SH-SY5Y (cell line): ENCODE results near the gene MIOX.

Experiments used
- GATA2 ChIP-seq: IDR thresholded peaks from 2 replicates; pipeline ENCODE4 v1.6.1; 2011; ENCODE audit warnings: mild to moderate bottlenecking, low read depth, low read length
- GATA3 ChIP-seq: IDR thresholded peaks from 2 replicates; pipeline ENCODE4 v1.6.1; 2011; ENCODE audit warnings: low read depth, mild to moderate bottlenecking, low read length, moderate library complexity

DNA sequence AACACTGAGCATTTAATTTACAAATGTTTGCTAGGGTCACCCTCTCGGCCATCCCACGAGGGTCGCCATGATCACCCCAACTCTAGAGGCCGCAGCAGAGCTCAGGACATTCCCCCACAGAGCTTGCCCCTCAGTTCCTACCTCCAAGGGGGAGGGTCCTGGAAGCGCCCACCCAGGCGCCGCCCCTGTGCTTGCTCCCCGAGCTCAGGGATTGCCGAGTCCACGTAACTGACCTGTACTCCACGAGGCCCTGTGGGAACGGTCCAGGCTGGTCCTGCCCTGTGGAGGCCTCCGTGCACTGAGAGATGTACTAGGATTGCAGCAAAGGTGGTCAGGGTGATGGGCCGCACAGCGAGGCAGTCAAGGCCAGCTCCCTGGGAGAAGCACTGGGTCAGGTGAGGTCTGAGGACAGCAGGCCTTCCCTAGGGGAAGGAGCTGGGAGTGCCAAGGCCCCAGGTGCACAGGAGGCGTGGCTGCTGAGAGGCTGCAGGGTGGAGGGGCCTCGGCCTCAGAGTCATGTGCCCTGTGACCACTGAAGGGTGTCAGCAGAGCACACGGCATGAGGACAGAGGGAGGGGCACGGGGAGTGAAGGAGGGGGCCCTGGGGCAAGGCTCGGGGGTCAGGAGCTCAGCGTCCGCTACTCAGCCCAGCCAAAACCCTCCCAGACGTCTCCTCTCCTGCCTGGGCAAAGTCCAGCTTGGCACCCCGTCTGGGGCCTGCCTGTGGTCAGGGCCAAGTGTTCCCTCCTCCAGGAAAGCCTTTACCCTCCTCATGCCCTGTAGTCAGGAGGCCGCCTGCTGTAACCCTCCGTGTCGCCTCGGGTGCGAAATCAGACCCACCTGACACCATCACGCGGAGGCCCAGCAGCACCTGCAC is 2.4 kb upstream of the MIOX start:
- no peak for TF ChIP-seq GATA3
- no peak for TF ChIP-seq GATA2
